Measurements from ENCODE around the gene S100A13.

The S100A13 gene

DNA sequence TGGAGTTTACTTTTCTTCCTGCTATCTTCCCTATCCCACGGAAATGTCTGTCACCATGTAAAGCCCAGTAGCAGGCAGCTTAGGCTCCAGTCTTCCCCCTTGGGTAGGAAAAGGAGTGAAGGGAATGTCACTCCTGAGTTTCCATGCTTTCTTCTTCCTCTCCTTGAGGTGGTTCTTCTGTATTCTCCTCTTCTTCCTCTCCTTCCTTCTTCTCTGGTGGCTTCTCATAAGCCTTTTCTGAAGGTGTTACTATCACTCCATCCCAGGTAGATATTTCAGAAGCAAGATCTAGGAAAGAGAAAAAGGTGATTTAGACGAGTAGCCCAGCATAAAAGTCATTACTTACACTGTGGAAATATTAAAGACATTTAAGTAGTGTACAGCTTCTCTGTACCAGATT is 35.0 kb upstream of the S100A13 start:
- FAIRE-seq (no peak), DNase-seq (ENCODE audit: insufficient read length, low spot score) (no peak)
- TF ChIP-seq POLR2A (IDR thresholded peaks at IDR 0.05; ENCODE audit: low read depth, low read length), result no peak
- no peak for TF ChIP-seq TAF1 (IDR thresholded peaks at IDR 0.05; ENCODE audit: low read depth, low read length)
- no peak for TF ChIP-seq POLR2AphosphoS5 (IDR thresholded peaks at IDR 0.05; ENCODE audit: low read depth, low read length)
- TF ChIP-seq SPI1 (IDR thresholded peaks at IDR 0.05; ENCODE audit: low read depth, low read length), result no peak
- TF ChIP-seq PAX5 (IDR thresholded peaks at IDR 0.05; ENCODE audit: insufficient read depth, low read length, severe bottlenecking), result no peak
- TF ChIP-seq POU2F2 (IDR thresholded peaks at IDR 0.05; ENCODE audit: low read depth, low read length), result no peak

DNA sequence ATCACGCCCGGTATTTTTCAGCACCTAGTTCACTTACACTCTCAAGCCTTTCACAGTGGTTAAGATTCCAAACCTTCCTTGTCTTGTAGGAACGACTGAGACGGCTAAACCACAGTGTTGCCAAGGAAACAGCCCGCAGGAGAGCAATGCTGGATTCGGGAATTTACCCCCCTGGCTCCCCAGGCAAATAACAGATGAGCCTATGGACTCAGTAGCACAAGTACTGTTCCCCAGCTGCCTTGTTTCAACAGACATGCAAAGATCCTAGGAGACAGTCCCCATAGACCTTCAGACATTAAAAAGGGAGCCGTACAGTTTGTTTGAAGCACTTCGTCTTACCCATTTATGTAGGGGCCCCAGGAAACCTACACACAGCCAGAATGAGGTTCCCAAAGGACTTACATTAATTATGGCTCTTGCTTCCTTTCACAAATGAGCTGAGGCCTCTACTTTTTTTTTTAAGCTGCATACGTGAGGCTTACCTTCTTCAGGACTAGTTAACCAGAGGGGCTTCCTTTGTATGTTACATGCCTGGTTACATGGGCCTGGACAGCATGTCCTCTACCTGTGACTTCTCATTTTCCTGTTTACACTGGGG is 33.9 kb upstream of the S100A13 start:
- FAIRE-seq (no peak), DNase-seq (ENCODE audit: insufficient read length, low spot score) (no peak)
- peak; percentile 86 for TF ChIP-seq POLR2AphosphoS5 (IDR thresholded peaks at IDR 0.05; ENCODE audit: low read depth, low read length)
- no peak for TF ChIP-seq SPI1 (IDR thresholded peaks at IDR 0.05; ENCODE audit: low read depth, low read length)
- peak; percentile 30; the same call in 1 of the 2 replicates for TF ChIP-seq POLR2A (IDR thresholded peaks at IDR 0.05; ENCODE audit: low read depth, low read length)

DNA sequence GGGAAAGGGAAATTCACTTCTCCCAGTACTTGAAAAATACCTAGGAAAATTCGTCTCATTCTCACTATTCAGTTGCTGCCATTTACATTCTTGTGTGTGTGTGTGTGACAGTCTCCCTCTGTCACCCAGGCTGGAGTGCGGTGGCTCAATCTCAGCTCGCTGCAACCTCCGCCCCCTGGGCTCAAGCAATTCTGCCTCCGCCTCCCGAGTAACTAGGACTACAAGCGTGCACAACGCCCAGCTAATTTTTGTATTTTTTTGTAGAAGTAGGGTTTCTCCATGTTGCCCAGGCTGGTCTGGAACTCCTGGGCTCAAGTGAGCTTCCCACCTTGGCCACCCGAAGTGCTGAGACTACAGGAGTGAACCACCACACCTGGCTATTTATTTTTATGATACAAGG is 32.4 kb upstream of the S100A13 start:
- no peak for FAIRE-seq
- TF ChIP-seq POU2F2 (IDR thresholded peaks at IDR 0.05; ENCODE audit: low read depth, low read length) (no peak), TAF1 (IDR thresholded peaks at IDR 0.05; ENCODE audit: low read depth, low read length) (no peak)

DNA sequence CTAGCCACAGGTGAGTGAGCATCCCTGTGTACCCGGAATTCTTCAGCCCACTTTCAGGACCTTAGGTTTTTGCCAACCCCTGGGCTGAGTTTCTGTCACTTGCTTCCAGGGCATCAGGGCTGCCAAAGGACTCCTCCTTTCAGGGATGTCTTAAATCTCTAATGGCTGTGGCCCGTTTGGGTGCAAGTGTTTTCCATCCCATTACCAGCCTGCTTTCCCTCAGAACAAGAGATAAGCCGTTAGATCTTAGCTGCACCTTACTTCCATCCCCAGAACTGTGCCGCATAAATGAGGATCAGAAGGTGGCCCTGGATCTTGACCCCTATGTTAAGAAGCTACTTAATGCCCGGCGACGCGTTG is 31.9 kb upstream of the S100A13 start:
- FAIRE-seq, result peak; percentile 31
- no peak for TF ChIP-seq POLR2A (IDR thresholded peaks at IDR 0.05; ENCODE audit: low read depth, low read length)
- no peak for TF ChIP-seq TAF1 (IDR thresholded peaks at IDR 0.05; ENCODE audit: low read depth, low read length)
- no peak for TF ChIP-seq POLR2AphosphoS5 (IDR thresholded peaks at IDR 0.05; ENCODE audit: low read depth, low read length)
- no peak for TF ChIP-seq POU2F2 (IDR thresholded peaks at IDR 0.05; ENCODE audit: low read depth, low read length)
- no peak for TF ChIP-seq SPI1 (IDR thresholded peaks at IDR 0.05; ENCODE audit: low read depth, low read length)
- no peak for TF ChIP-seq PAX5 (IDR thresholded peaks at IDR 0.05; ENCODE audit: insufficient read depth, low read length, severe bottlenecking)
- no peak for DNase-seq (ENCODE audit: insufficient read length, low spot score)

More for the DNA sequence above, 32.4 kb upstream of the S100A13 start:
- no peak for DNase-seq (ENCODE audit: insufficient read length, low spot score)

DNA sequence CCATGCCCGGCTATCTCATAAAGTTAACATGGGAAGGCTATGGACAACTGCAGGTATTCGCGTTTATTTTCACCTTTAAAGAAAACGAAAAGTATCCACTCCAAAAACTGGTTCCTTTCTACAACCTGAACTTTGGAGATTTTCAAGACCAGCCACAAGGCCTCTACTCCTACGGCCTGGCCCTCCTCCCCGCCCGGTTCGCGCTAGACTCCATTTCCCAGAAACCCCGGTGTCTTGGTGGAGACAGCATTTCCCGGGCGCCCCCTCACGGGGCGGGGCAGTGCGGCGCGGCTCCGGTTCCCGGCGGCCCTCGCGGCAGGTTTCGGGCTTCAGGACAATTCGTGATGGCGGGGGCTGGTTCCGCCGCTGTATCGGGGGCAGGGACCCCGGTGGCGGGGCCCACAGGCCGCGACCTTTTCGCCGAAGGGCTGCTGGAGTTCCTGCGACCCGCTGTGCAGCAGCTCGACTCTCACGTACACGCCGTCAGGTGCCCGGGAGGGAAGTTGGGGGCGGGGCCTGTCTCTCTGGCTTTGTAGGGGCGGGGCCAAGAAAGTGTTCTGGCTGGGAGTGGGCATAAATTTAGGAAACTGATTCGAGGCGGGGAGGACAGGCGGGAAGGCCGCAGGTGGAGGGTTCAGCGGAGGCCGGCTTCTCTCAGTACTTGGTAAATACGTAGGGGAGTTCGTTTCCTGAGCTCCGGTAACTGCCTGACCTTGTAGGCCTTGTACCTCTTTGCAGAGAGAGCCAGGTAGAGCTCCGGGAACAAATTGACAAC is 31.3 kb upstream of the S100A13 start, which contains the start of gene SNAPIN:
SNAPIN (plus strand) TSS at position 304 of the 775 bp plus-strand sequence; CDS start at position 345, 41 bp downstream.
- FAIRE-seq (peak; percentile 87), DNase-seq (ENCODE audit: insufficient read length, low spot score) (peak; percentile 87)
- 0 out of 2 replicates have a peak, but pooled peaks have one; percentile 21 for TF ChIP-seq POU2F2 (IDR thresholded peaks at IDR 0.05; ENCODE audit: low read depth, low read length)
- TF ChIP-seq POLR2AphosphoS5 (IDR thresholded peaks at IDR 0.05; ENCODE audit: low read depth, low read length), result peak; percentile 74
- peak; percentile 78; the same call in 1 of the 2 replicates for TF ChIP-seq TAF1 (IDR thresholded peaks at IDR 0.05; ENCODE audit: low read depth, low read length)
- TF ChIP-seq SPI1 (IDR thresholded peaks at IDR 0.05; ENCODE audit: low read depth, low read length), result no peak
- TF ChIP-seq POLR2A (IDR thresholded peaks at IDR 0.05; ENCODE audit: low read depth, low read length), result peak; percentile 80

DNA sequence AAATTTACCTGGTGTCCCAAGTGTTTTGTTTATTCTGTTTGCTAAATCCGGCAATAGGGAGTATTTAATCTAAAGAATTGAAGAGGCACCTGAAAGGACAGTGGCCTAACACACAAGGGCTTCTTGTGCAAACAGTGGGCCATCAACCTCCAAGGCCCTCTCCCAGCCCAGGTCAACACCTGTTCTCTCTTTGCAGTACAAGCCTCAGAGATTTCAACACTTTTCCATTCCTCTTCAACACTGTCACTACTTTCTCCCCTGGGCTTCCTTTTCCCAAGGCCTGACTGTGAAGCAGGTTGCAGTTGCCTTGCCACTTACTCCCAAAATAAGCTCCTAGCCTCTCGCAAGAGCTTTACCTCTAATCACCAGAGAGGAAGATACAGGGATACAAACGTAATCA is 28.0 kb upstream of the S100A13 start:
- FAIRE-seq (no peak), DNase-seq (ENCODE audit: insufficient read length, low spot score) (no peak)
- TF ChIP-seq POU2F2 (IDR thresholded peaks at IDR 0.05; ENCODE audit: low read depth, low read length) (no peak), TAF1 (IDR thresholded peaks at IDR 0.05; ENCODE audit: low read depth, low read length) (no peak), POLR2A (IDR thresholded peaks at IDR 0.05; ENCODE audit: low read depth, low read length) (no peak), PAX5 (IDR thresholded peaks at IDR 0.05; ENCODE audit: insufficient read depth, low read length, severe bottlenecking) (no peak), POLR2AphosphoS5 (IDR thresholded peaks at IDR 0.05; ENCODE audit: low read depth, low read length) (no peak), SPI1 (IDR thresholded peaks at IDR 0.05; ENCODE audit: low read depth, low read length) (no peak)

DNA sequence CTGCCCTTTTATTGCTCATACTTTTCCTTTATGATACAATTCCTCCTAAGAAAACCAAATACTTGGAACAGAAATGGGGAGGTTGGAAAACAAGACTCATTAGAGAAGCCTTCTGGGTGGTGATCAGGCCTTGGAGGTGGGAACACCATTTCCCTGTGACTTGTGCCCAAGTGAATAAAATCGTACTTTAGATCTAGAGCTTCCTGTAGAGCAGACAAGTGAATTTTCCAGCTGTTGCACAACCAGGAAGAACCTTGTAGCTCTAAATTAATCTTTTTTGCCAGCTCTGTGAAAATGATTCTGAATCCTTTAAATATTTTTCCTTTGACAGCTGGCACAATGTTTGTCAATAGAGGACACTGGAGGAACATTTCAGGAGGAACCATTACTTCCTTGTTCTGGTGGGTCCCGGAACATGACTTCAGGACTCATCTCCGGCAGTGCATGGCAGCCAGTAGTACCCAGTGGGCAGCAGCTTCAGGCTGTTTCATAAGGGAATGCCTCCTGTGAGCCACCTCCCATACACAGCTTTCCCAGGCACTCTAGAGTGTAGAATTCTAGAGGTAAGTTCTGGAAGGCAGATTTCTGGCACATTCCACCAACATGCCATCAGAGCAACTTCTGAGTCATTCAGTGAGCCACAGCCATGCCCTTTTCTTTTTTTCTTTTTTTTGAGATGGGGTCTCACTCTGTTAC is 25.6 kb upstream of the S100A13 start:
- DNase-seq (ENCODE audit: insufficient read length, low spot score), result no peak
- TF ChIP-seq TAF1 (IDR thresholded peaks at IDR 0.05; ENCODE audit: low read depth, low read length) (no peak), POLR2A (IDR thresholded peaks at IDR 0.05; ENCODE audit: low read depth, low read length) (no peak), PAX5 (IDR thresholded peaks at IDR 0.05; ENCODE audit: insufficient read depth, low read length, severe bottlenecking) (no peak), POLR2AphosphoS5 (IDR thresholded peaks at IDR 0.05; ENCODE audit: low read depth, low read length) (no peak), POU2F2 (IDR thresholded peaks at IDR 0.05; ENCODE audit: low read depth, low read length) (no peak)
- FAIRE-seq, result no peak

DNA sequence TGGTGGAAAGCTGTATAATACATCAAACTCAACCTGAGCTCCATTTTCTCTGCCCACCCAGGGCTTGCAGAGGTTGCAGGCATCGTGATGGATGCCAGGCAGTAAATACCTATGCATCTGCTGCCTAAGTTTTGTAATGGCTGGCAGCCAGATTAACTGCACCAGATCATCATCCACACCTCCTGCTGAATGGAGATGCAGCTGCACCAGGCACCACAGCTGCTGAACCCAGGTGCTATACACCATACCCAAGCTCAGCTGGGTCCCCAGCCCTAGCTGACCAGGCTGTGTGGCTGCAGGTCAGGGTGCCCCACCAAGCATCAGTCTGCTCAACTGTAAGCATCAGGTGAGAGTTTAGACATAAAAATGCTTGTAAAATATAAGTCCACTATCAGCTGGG is 24.5 kb upstream of the S100A13 start:
- TF ChIP-seq POLR2A (IDR thresholded peaks at IDR 0.05; ENCODE audit: low read depth, low read length), result no peak
- no peak for TF ChIP-seq POU2F2 (IDR thresholded peaks at IDR 0.05; ENCODE audit: low read depth, low read length)
- TF ChIP-seq SPI1 (IDR thresholded peaks at IDR 0.05; ENCODE audit: low read depth, low read length), result no peak
- no peak for TF ChIP-seq POLR2AphosphoS5 (IDR thresholded peaks at IDR 0.05; ENCODE audit: low read depth, low read length)
- no peak for TF ChIP-seq TAF1 (IDR thresholded peaks at IDR 0.05; ENCODE audit: low read depth, low read length)
- TF ChIP-seq PAX5 (IDR thresholded peaks at IDR 0.05; ENCODE audit: insufficient read depth, low read length, severe bottlenecking), result no peak
- no peak for FAIRE-seq
- no peak for DNase-seq (ENCODE audit: insufficient read length, low spot score)

DNA sequence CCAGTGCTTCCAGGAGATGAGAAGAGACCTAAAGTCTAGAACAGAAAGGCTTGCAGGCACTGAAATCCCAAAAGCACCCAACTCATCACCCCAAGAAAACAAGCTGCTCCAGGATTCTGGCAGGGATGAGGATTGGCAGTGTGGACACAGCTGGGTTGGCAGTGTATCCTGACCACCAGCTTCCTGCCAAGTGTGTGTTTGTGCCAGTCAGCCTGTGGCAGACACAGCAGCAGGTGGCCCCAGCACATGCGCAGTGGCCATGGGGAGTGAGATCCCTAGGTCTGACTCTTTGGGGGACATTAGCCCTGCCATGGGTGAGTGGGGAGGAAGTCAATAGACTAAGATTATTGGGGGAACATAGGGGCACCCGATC is 22.5 kb upstream of the S100A13 start:
- peak; percentile 9 for FAIRE-seq
- DNase-seq (ENCODE audit: insufficient read length, low spot score), result no peak
- TF ChIP-seq POLR2A (IDR thresholded peaks at IDR 0.05; ENCODE audit: low read depth, low read length), result 0 out of 2 replicates have a peak, but pooled peaks have one; percentile 4
- TF ChIP-seq PAX5 (IDR thresholded peaks at IDR 0.05; ENCODE audit: insufficient read depth, low read length, severe bottlenecking), result no peak

Measured in GM12891 (cell line).